Psoas muscle (tissue), 8 donors: ENCODE data around the gene BTBD9. TPM values are rescaled to one million over a fixed set of nuclear protein-coding genes. Genes with fewer than 3 reads are reported as not detected.

ENCODE experiments used
- ATAC-seq, 4 donors: fragments of 200-7000 bp; cut with Tn5 transposase; one replicate each; pipeline ENCODE4 v1.9.1; 2020; ENCODE audit warnings: moderate library complexity in 3 of 4, mild to moderate bottlenecking in 2 of 4
- DNase-seq, 2 donors: peaks; one replicate each; pipeline ENCODE4 v3.0.0-alpha.2; 2020
- H3K27ac ChIP-seq: fragments of 200-600 bp; one replicate; pipeline ENCODE4 v1.8.0; 2022
- H3K27me3 ChIP-seq, 3 donors: fragments of 200-600 bp in 1 of 3; one replicate each; pipeline versions ENCODE4 v1.6.1 to v1.8.0; 2013 to 2022; ENCODE audit warnings: low read length in 2 of 3, mild to moderate bottlenecking in 2 of 3, moderate library complexity in 1 of 3; ENCODE audit not compliant: insufficient read depth in 3 of 3
- H3K36me3 ChIP-seq, 2 donors: fragments of 200-600 bp in 1 of 2; one replicate each; pipeline versions ENCODE4 v1.6.1 to v1.8.0; 2013 to 2022; ENCODE audit warnings: low read depth in 1 of 2, mild to moderate bottlenecking in 1 of 2, moderate library complexity in 1 of 2; ENCODE audit not compliant: insufficient read depth in 1 of 2
- H3K4me1 ChIP-seq: fragments of 200-600 bp; one replicate; pipeline ENCODE4 v1.8.0; 2022
- H3K4me3 ChIP-seq: fragments of 200-600 bp; one replicate; pipeline ENCODE4 v1.8.0; 2022; ENCODE audit warnings: mild to moderate bottlenecking
- H3K9me3 ChIP-seq: fragments of 200-600 bp; one replicate; pipeline ENCODE4 v1.8.0; 2022
- WGBS, 3 donors: extraction: QIAGEN DNeasy Blood & Tissue Kit; methylation state at CpG; one replicate each; pipeline versions ENCODE4 v1.1.6 to v1.1.7; 2013; 5-methylcytosine and 5-hydroxymethylcytosine counted together
- intact Hi-C, 2 donors: fragments of 100-400 bp; cut with DNase I; formaldehyde crosslinking; loops; one replicate each; pipeline versions ENCODE4 v1.11.0 to v1.14.2; 2022
- polyA plus RNA-seq, 3 donors: library from polyadenylated mRNA; stranded (reverse); fragments of 200-250 nt; gene quantifications; one replicate each; pipeline ENCODE4 v1.2.3, GENCODE V29; 2013
- total RNA-seq, 4 donors: library from RNA; stranded (reverse); fragmentation: NEBNext Ultra II Directional in 2 of 4; extraction: Animal tissue kit (Norgen Biotek cat#: 25700) in 2 of 4; gene quantifications; one replicate each; pipeline versions ENCODE4 v1.2.1 to v1.2.4, GENCODE V29; 2021 to 2023
- TF ChIP-seq, protein P1 (sequence below): fragments of 200-600 bp; IDR thresholded peaks from one replicate; pipeline ENCODE4 v1.8.0; 2022; ENCODE audit warnings: antibody characterized with exemption
- donor health status: healthy with polysubstance abuse.
- donor health status: DM: no; HTN: no; CAD: no; lungs with moderate emphysema.
- donor health status: Bipolar disorder and iron deficiency.
- donor health status: healthy.
- donor health status: DM: yes; HTN: yes; CAD: no.
- donor health status: DM: no; HTN: no; CAD: no.
- donor health status: DM: no; HTN: no; CAD: no.
- donor health status: DM: yes; HTN: yes; CAD: no.

The BTBD9 gene
- total and polyA plus RNA-seq, 7 donors = 2.3 to 10.9 (median 8.4) TPM

GRCh38 chr6:38184585-38185080 lies 455.1 kb downstream of the BTBD9 start:
- 71 to 82% (median 80%) methylated on average over 11 of the region's 11 CpGs for WGBS, 3 donors
- H3K36me3 ChIP-seq = no peaks in the 10 kb centered on the region
- DNase-seq (no peak), ATAC-seq (no peak)
- peaks cover 1% of the 10 kb centered on the region for H3K4me1 ChIP-seq
- H3K9me3 ChIP-seq = no peaks in the 10 kb centered on the region
- intact Hi-C loops = loop anchor here in 1 of 2 donors (5.0 kb wide), 1 partner anchor 313 kb away; no protein-coding TSS in a partner anchor
- H3K27ac ChIP-seq = no peak overlapping the region
- H3K27me3 ChIP-seq = no peaks in the 10 kb centered on the region
- TF ChIP-seq, protein P1, sequence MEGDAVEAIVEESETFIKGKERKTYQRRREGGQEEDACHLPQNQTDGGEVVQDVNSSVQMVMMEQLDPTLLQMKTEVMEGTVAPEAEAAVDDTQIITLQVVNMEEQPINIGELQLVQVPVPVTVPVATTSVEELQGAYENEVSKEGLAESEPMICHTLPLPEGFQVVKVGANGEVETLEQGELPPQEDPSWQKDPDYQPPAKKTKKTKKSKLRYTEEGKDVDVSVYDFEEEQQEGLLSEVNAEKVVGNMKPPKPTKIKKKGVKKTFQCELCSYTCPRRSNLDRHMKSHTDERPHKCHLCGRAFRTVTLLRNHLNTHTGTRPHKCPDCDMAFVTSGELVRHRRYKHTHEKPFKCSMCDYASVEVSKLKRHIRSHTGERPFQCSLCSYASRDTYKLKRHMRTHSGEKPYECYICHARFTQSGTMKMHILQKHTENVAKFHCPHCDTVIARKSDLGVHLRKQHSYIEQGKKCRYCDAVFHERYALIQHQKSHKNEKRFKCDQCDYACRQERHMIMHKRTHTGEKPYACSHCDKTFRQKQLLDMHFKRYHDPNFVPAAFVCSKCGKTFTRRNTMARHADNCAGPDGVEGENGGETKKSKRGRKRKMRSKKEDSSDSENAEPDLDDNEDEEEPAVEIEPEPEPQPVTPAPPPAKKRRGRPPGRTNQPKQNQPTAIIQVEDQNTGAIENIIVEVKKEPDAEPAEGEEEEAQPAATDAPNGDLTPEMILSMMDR = no peak
- no peak overlapping the region for H3K4me3 ChIP-seq

DNA sequence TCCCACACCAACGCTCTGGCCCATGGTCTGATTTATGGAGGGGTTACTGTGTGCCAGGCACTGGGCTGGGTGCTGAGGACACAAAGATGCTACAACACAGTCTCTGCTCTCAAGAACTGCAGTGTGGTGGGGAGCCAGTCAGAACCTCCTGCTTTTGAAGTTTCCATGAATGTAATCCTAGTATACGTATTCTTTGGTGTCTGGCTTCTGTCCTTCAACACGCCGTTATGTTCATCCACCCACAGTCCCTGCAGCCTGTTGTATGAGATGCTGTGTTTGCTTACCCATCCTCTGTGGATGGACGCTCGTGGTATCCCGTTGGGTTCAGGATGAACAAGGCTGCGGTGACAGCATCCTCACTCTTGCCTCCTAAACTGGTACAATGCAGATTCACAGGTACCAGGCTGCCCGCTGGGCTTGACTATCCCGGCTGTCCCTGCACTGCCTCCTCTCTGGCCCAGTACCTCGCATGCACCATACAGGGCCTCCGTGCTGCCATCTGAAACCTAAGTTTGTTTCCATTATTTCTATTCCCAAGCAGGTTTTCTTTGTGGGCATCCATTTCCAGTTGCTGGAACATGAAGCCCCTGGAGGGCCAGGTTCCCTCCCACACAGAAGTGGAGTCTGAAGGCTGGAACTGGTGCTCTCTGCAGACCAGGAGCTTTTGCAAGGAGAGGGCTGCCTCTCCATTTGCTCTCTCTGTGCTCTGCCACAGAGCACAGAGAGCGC lies 455.7 kb downstream of the BTBD9 start:
- no peaks in the 10 kb centered on the region for H3K27me3 ChIP-seq
- H3K4me1 ChIP-seq = peaks cover 5% of the 10 kb centered on the region
- DNase-seq = no peak
- no peaks in the 10 kb centered on the region for H3K36me3 ChIP-seq
- no peak overlapping the region for H3K4me3 ChIP-seq
- intact Hi-C loops = loop anchor here in 1 of 2 donors (5.0 kb wide), 1 partner anchor 313 kb away; no protein-coding TSS in a partner anchor
- WGBS, 3 donors = 81 to 94% (median 92%) methylated on average over 13 of the region's 13 CpGs
- H3K9me3 ChIP-seq = no peaks in the 10 kb centered on the region
- no peak for ATAC-seq
- TF ChIP-seq, protein P1 = no peak
- H3K27ac ChIP-seq = no peak overlapping the region

- Histone ChIP-seq H3K27me3 (no peaks in the 10 kb centered on the region), H3K4me1 (peaks cover 5% of the 10 kb centered on the region), H3K4me3 (no peak overlapping the region), H3K36me3 (no peaks in the 10 kb centered on the region), H3K27ac (no peak overlapping the region), H3K9me3 (no peaks in the 10 kb centered on the region)
- 88 to 91% (median 88%) methylated on average over 6 of the region's 6 CpGs for WGBS, 3 donors
- DNase-seq = no peak
- intact Hi-C loops = loop anchor here in 1 of 2 donors (5.0 kb wide), 1 partner anchor 315 kb away; no protein-coding TSS in a partner anchor
- ATAC-seq = no peak
- TF ChIP-seq, protein P1 = no peak
Measured at GRCh38 chr6:38182426-38182825, 457.3 kb downstream of the BTBD9 start.

GRCh38 chr6:38180586-38180985 lies 459.1 kb downstream of the BTBD9 start:
- intact Hi-C loops = loop anchor here in 1 of 2 donors (5.0 kb wide), 1 partner anchor 317 kb away; no protein-coding TSS in a partner anchor
- Histone ChIP-seq H3K27me3 (no peaks in the 10 kb centered on the region), H3K4me1 (peaks cover 5% of the 10 kb centered on the region), H3K27ac (no peak overlapping the region), H3K4me3 (no peak overlapping the region), H3K36me3 (no peaks in the 10 kb centered on the region), H3K9me3 (no peaks in the 10 kb centered on the region)
- 81 to 84% (median 82%) methylated on average over 12 of the region's 12 CpGs for WGBS, 3 donors
- ATAC-seq = no peak
- no peak for DNase-seq
- TF ChIP-seq, protein P1 = no peak
